A673 (cell line): ENCODE results near the gene RFT1. TPM values are rescaled to one million over a fixed set of nuclear protein-coding genes. Genes with fewer than 3 reads are reported as not detected.

Experiments used
- BruUV-seq: library from RNA; stranded (reverse); fragments of 400-500 nt; replicated peaks from 2 replicates; lab custom pipeline; 2021; lab: Mats Ljungman, UMichigan
- CTCF ChIA-PET: fragments of 300-600 bp; sonication (Branson Sonifier 250); formaldehyde crosslinking; loops from one replicate; lab custom pipeline; 2022; ENCODE audit warnings: antibody characterized with exemption; lab: Charles Lee
- POLR2A ChIA-PET: fragments of 300-600 bp; sonication (Branson Sonifier 250); formaldehyde crosslinking; loops from one replicate; lab custom pipeline; 2022; ENCODE audit warnings: antibody characterized with exemption; ENCODE audit not compliant: low non-redundant PET; lab: Charles Lee
- DNase-seq: peaks from one replicate; pipeline ENCODE4 v3.0.0-alpha.2; 2015; ENCODE audit warnings: low spot score
- H3K27ac ChIP-seq: fragments of 200-600 bp; sonication (generic); 2 replicates; pipeline ENCODE4 v1.5.1; 2016; ENCODE audit warnings: mixed run types, low read depth, mild to moderate bottlenecking, mixed read lengths, antibody characterized with exemption, low read length; ENCODE audit not compliant: poor library complexity, severe bottlenecking
- H3K27me3 ChIP-seq: fragments of 200-600 bp; sonication (generic); replicated peaks from 2 replicates; pipeline ENCODE4 v1.6.1; 2017; ENCODE audit warnings: mixed run types, low read depth, mild to moderate bottlenecking, mixed read lengths, antibody characterized with exemption, low read length; ENCODE audit not compliant: insufficient read depth, poor library complexity
- H3K36me3 ChIP-seq: fragments of 200-600 bp; sonication (generic); 2 replicates; pipeline ENCODE4 v1.6.1; 2016; ENCODE audit warnings: mixed run types, mild to moderate bottlenecking, mixed read lengths, antibody characterized with exemption, low read length; ENCODE audit not compliant: insufficient read depth, poor library complexity, severe bottlenecking
- H3K4me1 ChIP-seq: fragments of 200-600 bp; sonication (generic); 2 replicates; pipeline ENCODE4 v1.6.1; 2017; ENCODE audit warnings: mixed run types, mild to moderate bottlenecking, mixed read lengths, antibody characterized with exemption, low read length; ENCODE audit not compliant: insufficient read depth, poor library complexity, severe bottlenecking
- H3K4me3 ChIP-seq: fragments of 200-600 bp; sonication (generic); 2 replicates; pipeline ENCODE4 v1.5.1; 2016; ENCODE audit warnings: low read depth, mixed run types, mild to moderate bottlenecking, mixed read lengths, low read length; ENCODE audit not compliant: poor library complexity, severe bottlenecking
- H3K9me3 ChIP-seq: fragments of 200-600 bp; sonication (generic); 2 replicates; pipeline ENCODE4 v1.6.1; 2016; ENCODE audit warnings: mixed run types, low read depth, mild to moderate bottlenecking, mixed read lengths, antibody characterized with exemption, low read length; ENCODE audit not compliant: poor library complexity, severe bottlenecking
- EZH2 ChIP-seq: fragments of 200-600 bp; sonication (generic); IDR thresholded peaks from 2 replicates; pipeline ENCODE4 v1.6.1; 2017; ENCODE audit warnings: borderline replicate concordance, low read depth, mild to moderate bottlenecking, mixed read lengths, antibody characterized with exemption, low read length; ENCODE audit not compliant: poor library complexity, severe bottlenecking
- intact Hi-C: fragments of 100-400 bp; cut with micrococcal nuclease; formaldehyde crosslinking; loops from one replicate; pipeline ENCODE4 v1.10.0; 2022; ENCODE audit not compliant: unreplicated experiment
- total RNA-seq: library from RNA; stranded (reverse); gene quantifications from 2 replicates; pipeline ENCODE4 v1.2.3, GENCODE V29; 2021
- TF ChIP-seq, protein P1 (sequence below): fragments of 300-800, 200-600 bp; sonication (generic); conservative IDR thresholded peaks from 2 replicates; pipeline ENCODE4 v1.5.1; 2017; ENCODE audit warnings: low read depth, mild to moderate bottlenecking, antibody characterized with exemption, low read length, moderate library complexity, mixed read lengths

RFT1 gene
- total RNA-seq, 1 experiment from 2014 or later: 16.7 TPM

- no peak for DNase-seq
- H3K4me1 ChIP-seq: no peaks in the 10 kb centered on the region
- CTCF ChIA-PET: interaction anchor here (0.7 kb wide), 1 partner anchor 348 kb away, joined by 5 read pairs; no protein-coding TSS in a partner anchor
- no peaks in the 10 kb centered on the region for H3K27me3 ChIP-seq
- POLR2A ChIA-PET: no interaction called here
- no TSS peak for BruUV-seq
- no peaks in the 10 kb centered on the region for H3K36me3 ChIP-seq
- TF ChIP-seq, protein P1, sequence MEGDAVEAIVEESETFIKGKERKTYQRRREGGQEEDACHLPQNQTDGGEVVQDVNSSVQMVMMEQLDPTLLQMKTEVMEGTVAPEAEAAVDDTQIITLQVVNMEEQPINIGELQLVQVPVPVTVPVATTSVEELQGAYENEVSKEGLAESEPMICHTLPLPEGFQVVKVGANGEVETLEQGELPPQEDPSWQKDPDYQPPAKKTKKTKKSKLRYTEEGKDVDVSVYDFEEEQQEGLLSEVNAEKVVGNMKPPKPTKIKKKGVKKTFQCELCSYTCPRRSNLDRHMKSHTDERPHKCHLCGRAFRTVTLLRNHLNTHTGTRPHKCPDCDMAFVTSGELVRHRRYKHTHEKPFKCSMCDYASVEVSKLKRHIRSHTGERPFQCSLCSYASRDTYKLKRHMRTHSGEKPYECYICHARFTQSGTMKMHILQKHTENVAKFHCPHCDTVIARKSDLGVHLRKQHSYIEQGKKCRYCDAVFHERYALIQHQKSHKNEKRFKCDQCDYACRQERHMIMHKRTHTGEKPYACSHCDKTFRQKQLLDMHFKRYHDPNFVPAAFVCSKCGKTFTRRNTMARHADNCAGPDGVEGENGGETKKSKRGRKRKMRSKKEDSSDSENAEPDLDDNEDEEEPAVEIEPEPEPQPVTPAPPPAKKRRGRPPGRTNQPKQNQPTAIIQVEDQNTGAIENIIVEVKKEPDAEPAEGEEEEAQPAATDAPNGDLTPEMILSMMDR: no peak
- TF ChIP-seq EZH2: no peak
- intact Hi-C loops: no loop called here
- no peaks in the 10 kb centered on the region for H3K9me3 ChIP-seq
- no peak overlapping the region for H3K4me3 ChIP-seq
- no peak overlapping the region for H3K27ac ChIP-seq
Observed at GRCh38 chr3:53111822-53112221, 18.4 kb downstream of the RFT1 start.

DNA sequence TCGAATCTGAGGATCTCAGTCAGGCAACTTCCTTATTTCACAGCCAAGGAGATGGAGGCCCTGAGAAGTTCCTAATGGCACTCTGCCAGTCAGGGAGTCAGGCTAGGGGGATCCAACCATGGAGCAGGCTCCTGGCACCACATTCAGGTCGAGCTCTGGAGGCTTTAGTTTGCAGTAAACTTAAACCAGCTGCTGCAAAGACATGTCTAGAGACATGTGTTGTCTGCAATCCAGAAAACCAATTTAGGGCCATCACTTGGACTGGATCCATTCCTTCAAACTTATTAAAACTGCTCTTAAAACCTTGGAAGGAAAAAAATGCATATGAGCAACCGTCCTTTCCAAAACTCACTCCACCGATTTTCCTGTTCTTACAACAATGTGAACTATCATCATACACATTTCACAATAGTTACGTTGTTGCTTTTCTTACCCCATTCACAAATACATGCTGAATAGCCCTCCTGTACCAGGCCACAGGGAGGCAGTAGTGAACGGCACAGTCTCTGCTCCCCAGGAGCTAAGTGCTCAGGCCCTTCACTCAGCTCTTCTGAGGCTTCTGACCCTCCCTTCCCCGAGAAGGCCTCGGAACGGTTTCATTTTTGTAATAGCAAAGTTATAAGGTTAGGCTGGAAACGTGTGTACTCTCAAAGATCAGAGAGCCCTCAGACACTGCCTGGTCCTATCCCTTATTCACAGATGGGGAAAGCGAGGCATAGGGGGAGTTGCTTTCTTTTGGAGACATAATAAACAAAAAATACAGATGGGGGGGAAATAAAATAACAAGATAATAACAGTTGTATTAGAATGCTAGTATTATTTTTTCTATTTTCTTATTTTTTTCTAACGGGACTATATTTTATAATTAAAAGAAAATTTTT is 20.1 kb downstream of the RFT1 start:
- TF ChIP-seq EZH2: no peak
- TF ChIP-seq, protein P1: peak; percentile 47
- Histone ChIP-seq H3K4me3 (no peak overlapping the region), H3K27ac (no peak overlapping the region), H3K36me3 (no peaks in the 10 kb centered on the region), H3K4me1 (no peaks in the 10 kb centered on the region), H3K9me3 (no peaks in the 10 kb centered on the region), H3K27me3 (no peaks in the 10 kb centered on the region)
- intact Hi-C loops: no loop called here
- BruUV-seq: no TSS peak
- peak; percentile 27 for DNase-seq
- ChIA-PET POLR2A (interaction anchor here (0.5 kb wide), 1 partner anchor 20 kb away, joined by 3 read pairs; no protein-coding TSS in a partner anchor), CTCF (no interaction called here)

- Histone ChIP-seq H3K36me3 (no peaks in the 10 kb centered on the region), H3K9me3 (no peaks in the 10 kb centered on the region), H3K4me1 (no peaks in the 10 kb centered on the region), H3K27me3 (no peaks in the 10 kb centered on the region), H3K4me3 (no peak overlapping the region), H3K27ac (no peak overlapping the region)
- ChIA-PET POLR2A (no interaction called here), CTCF (no interaction called here)
- TF ChIP-seq, protein P1: no peak
- TF ChIP-seq EZH2: no peak
- DNase-seq: no peak
- no TSS peak for BruUV-seq
- intact Hi-C loops: no loop called here
Observed at GRCh38 chr3:53109190-53109589, 21.0 kb downstream of the RFT1 start.
